CD8-positive, alpha-beta memory T cell (primary cell): ENCODE results near the gene ITGB1BP2. TPM values are rescaled to one million over a fixed set of nuclear protein-coding genes. Genes with fewer than 3 reads are reported as not detected.
"Not testable (repeated sequence)": the region's sequence is repeated elsewhere in the genome, so short reads cannot be mapped to it uniquely, and the experiment has no call there.

Experiments used
- CTCF ChIA-PET: fragments of 350-600 bp; sonication (Branson Sonifier 250); formaldehyde crosslinking; loops from one replicate; lab custom pipeline; 2021; ENCODE audit warnings: antibody characterized with exemption; lab: Charles Lee
- POLR2A ChIA-PET: fragments of 350-600 bp; sonication (Branson Sonifier 250); formaldehyde crosslinking; loops from one replicate; lab custom pipeline; 2021; ENCODE audit warnings: antibody characterized with exemption; lab: Charles Lee
- DNase-seq, 5 donors: peaks; one replicate each; pipeline versions ENCODE4 v3.0.0 to v3.0.0-alpha.2; 2020 to 2022; ENCODE audit warnings: mixed read lengths in 1 of 5
- H3K27ac ChIP-seq: one replicate; pipeline ENCODE4 v1.7.0; 2013; ENCODE audit warnings: low read depth, mild to moderate bottlenecking, low read length, moderate library complexity
- H3K27me3 ChIP-seq: 2 replicates; pipeline ENCODE4 v1.7.0; 2013; ENCODE audit warnings: low read length, mild to moderate bottlenecking; ENCODE audit not compliant: insufficient read depth, poor library complexity, severe bottlenecking
- H3K36me3 ChIP-seq: 2 replicates; pipeline ENCODE4 v1.7.0; 2013; ENCODE audit warnings: mild to moderate bottlenecking, low read length, moderate library complexity; ENCODE audit not compliant: insufficient read depth
- H3K4me1 ChIP-seq: 2 replicates; pipeline ENCODE4 v1.7.0; 2013; ENCODE audit warnings: mild to moderate bottlenecking, low read length, moderate library complexity; ENCODE audit not compliant: insufficient read depth
- H3K4me3 ChIP-seq: 2 replicates; pipeline ENCODE4 v1.7.0; 2013; ENCODE audit warnings: mild to moderate bottlenecking, low read length
- H3K9me3 ChIP-seq: 2 replicates; pipeline ENCODE4 v1.7.0; 2013; ENCODE audit warnings: mild to moderate bottlenecking, low read length
- H3K27ac Mint-ChIP-seq, 8 donors: one replicate each; pipeline ENCODE4 v1.8.0; 2020 to 2021; ENCODE audit warnings: mixed read lengths in 8 of 8, mild to moderate bottlenecking in 6 of 8, inconsistent platforms in 3 of 8, moderate library complexity in 3 of 8
- H3K27me3 Mint-ChIP-seq, 2 donors: one replicate each; pipeline ENCODE4 v1.8.0; 2020 to 2021; ENCODE audit warnings: mixed read lengths in 2 of 2, mild to moderate bottlenecking in 1 of 2, moderate library complexity in 1 of 2
- H3K36me3 Mint-ChIP-seq, 3 donors: one replicate each; pipeline ENCODE4 v1.8.0; 2020 to 2021; ENCODE audit warnings: mixed read lengths in 3 of 3, inconsistent platforms in 1 of 3, mild to moderate bottlenecking in 1 of 3
- H3K4me1 Mint-ChIP-seq, 3 donors: one replicate each; pipeline ENCODE4 v1.8.0; 2020 to 2021; ENCODE audit warnings: mixed read lengths in 3 of 3, inconsistent platforms in 1 of 3, mild to moderate bottlenecking in 1 of 3
- H3K4me3 Mint-ChIP-seq, 7 donors: one replicate each; pipeline ENCODE4 v1.8.0; 2020 to 2021; ENCODE audit warnings: mixed read lengths in 7 of 7, mild to moderate bottlenecking in 6 of 7, moderate library complexity in 4 of 7, inconsistent platforms in 2 of 7
- H3K9me3 Mint-ChIP-seq, 5 donors: one replicate each; pipeline ENCODE4 v1.8.0; 2020 to 2022; ENCODE audit warnings: mixed read lengths in 5 of 5, mild to moderate bottlenecking in 3 of 5, moderate library complexity in 2 of 5, inconsistent platforms in 1 of 5
- polyA plus RNA-seq: library from polyadenylated mRNA; unstranded; fragments of 300-500 nt; fragmentation: Illumina TruSeq; gene quantifications from one replicate; pipeline ENCODE4 v1.2.3, GENCODE V29; 2021
- total RNA-seq, 2 experiments: library from RNA; stranded (reverse); gene quantifications; one replicate each; pipeline ENCODE4 v1.2.3, GENCODE V29; 2021

Gene ITGB1BP2
- total and polyA plus RNA-seq, 3 experiments from 2014 or later = 3.7 to 3.8 TPM; not detected in 1

DNA sequence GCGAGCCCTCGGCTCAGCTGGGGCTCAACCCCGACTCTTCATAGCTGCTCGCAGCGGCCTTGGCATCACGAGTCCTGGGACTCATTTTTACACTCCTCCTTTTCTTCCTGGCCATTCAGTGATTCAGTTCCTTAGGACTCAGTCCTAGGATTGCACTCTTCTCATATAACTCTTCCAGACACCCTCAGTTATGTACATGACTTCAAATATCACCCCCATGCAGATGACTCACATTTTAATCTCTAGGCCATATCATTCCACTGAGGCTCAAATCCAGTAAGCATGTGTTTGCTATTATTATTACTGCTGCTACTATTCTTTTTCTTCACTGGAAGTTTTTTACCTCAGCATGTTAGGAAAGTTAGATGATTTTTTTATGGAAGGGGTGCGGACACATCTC, 14.4 kb downstream of the ITGB1BP2 start:
- no peaks in the 10 kb centered on the region for H3K36me3 ChIP-seq
- H3K4me1 ChIP-seq = no peaks in the 10 kb centered on the region
- H3K4me1 Mint-ChIP-seq = no peaks in the 10 kb centered on the region
- peaks cover 0 to 3% (median 0%) of the 10 kb centered on the region in 3 donors for H3K36me3 Mint-ChIP-seq
- H3K27me3 ChIP-seq = no peaks in the 10 kb centered on the region
- H3K9me3 Mint-ChIP-seq = no peaks in the 10 kb centered on the region
- no peaks in the 10 kb centered on the region for H3K9me3 ChIP-seq
- H3K4me3 Mint-ChIP-seq = no peak overlapping the region
- H3K4me3 ChIP-seq = no peak overlapping the region
- no peak overlapping the region for H3K27ac ChIP-seq
- peaks cover 0 to 1% of the 10 kb centered on the region in 2 donors for H3K27me3 Mint-ChIP-seq
- ChIA-PET CTCF (no interaction called here), POLR2A (no interaction called here)
- DNase-seq = no peak
- H3K27ac Mint-ChIP-seq = no peak overlapping the region

- H3K36me3 Mint-ChIP-seq, H3K9me3 Mint-ChIP-seq, H3K27me3 ChIP-seq, CTCF ChIA-PET, H3K4me3 Mint-ChIP-seq, H3K27ac Mint-ChIP-seq, H3K9me3 ChIP-seq, H3K4me3 ChIP-seq, POLR2A ChIA-PET, H3K27me3 Mint-ChIP-seq, H3K27ac ChIP-seq, DNase-seq, H3K4me1 Mint-ChIP-seq, H3K4me1 ChIP-seq, H3K36me3 ChIP-seq: not testable (repeated sequence)
Measured at GRCh38 chrX:71316959-71317358, 15.4 kb downstream of the ITGB1BP2 start.

GRCh38 chrX:71320126-71320525, 18.6 kb downstream of the ITGB1BP2 start:
- Histone ChIP-seq H3K4me1 (no peaks in the 10 kb centered on the region), H3K9me3 (no peaks in the 10 kb centered on the region), H3K27me3 (no peaks in the 10 kb centered on the region), H3K36me3 (no peaks in the 10 kb centered on the region), H3K4me3 (no peak overlapping the region), H3K27ac (no peak overlapping the region)
- Mint-ChIP-seq H3K9me3 (peaks cover 0 to 3% (median 0%) of the 10 kb centered on the region in 5 donors), H3K4me3 (no peak overlapping the region), H3K4me1 (no peaks in the 10 kb centered on the region), H3K27ac (no peak overlapping the region), H3K27me3 (peaks cover 0 to 1% of the 10 kb centered on the region in 2 donors), H3K36me3 (peaks cover 2 to 5% (median 4%) of the 10 kb centered on the region in 3 donors)
- POLR2A ChIA-PET = no interaction called here
- CTCF ChIA-PET = no interaction called here
- DNase-seq = no peak

DNA sequence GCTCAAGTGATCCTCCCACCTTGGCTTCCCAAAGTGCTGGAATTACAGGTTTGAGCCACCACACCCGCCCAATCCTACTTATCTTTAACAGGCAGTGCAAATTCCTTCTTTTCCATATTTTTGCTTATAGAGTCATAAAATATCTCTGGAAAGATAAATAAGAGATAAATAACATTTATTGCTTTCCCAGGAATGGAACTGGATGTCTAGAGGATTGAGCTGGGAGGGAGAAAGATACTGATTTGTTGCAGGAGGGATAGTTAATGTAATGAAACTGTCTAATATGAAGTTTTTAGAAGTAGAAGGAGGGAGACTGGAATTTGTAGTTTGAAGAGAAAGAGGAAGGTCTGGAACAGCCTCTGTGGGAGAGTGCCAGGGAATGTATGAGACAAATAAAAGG, 20.2 kb downstream of the ITGB1BP2 start:
- Histone ChIP-seq H3K27ac (no peak overlapping the region), H3K4me3 (no peak overlapping the region), H3K9me3 (no peaks in the 10 kb centered on the region), H3K36me3 (no peaks in the 10 kb centered on the region), H3K4me1 (no peaks in the 10 kb centered on the region), H3K27me3 (no peaks in the 10 kb centered on the region)
- Mint-ChIP-seq H3K27ac (no peak overlapping the region), H3K9me3 (peaks cover 0 to 6% (median 5%) of the 10 kb centered on the region in 5 donors), H3K27me3 (peaks cover 0 to 1% of the 10 kb centered on the region in 2 donors), H3K36me3 (peaks cover 2 to 7% (median 6%) of the 10 kb centered on the region in 3 donors), H3K4me1 (no peaks in the 10 kb centered on the region), H3K4me3 (no peak overlapping the region)
- no peak for DNase-seq
- ChIA-PET CTCF (no interaction called here), POLR2A (no interaction called here)

DNA sequence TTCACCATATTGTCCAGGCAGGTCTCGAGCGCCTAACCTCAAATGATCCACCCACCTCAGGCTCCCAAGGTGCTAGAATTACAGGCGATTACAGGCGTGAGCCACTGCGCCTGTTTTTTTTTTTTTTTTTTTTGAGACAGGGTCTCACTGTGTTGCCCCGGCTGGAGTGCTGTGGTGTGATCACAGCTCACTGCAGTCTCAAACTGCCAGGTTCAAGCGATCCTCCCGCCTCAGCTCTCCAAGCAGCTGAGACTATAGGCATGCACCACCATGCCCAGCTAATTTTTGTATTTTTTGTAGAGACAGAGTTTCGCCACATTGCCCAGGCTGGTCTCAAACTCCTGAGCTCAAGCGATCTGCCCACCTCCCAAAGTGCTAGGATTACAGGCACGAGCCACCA, 22.9 kb downstream of the ITGB1BP2 start:
- H3K27ac Mint-ChIP-seq = peak overlapping the region in 1 of 8 donors; percentile 58

GRCh38 chrX:71326394-71326793, 24.8 kb downstream of the ITGB1BP2 start:
- H3K27ac ChIP-seq = no peak overlapping the region
- CTCF ChIA-PET = no interaction called here
- DNase-seq = no peak
- no peak overlapping the region for H3K4me3 ChIP-seq
- Mint-ChIP-seq H3K9me3 (peaks cover 0 to 10% (median 10%) of the 10 kb centered on the region in 5 donors), H3K4me3 (no peak overlapping the region), H3K36me3 (peaks cover 2 to 10% (median 8%) of the 10 kb centered on the region in 3 donors), H3K27ac (no peak overlapping the region), H3K4me1 (no peaks in the 10 kb centered on the region), H3K27me3 (peaks cover 0 to 1% of the 10 kb centered on the region in 2 donors)
- H3K27me3 ChIP-seq = no peaks in the 10 kb centered on the region
- H3K36me3 ChIP-seq = no peaks in the 10 kb centered on the region
- H3K9me3 ChIP-seq = no peaks in the 10 kb centered on the region
- POLR2A ChIA-PET = no interaction called here
- H3K4me1 ChIP-seq = no peaks in the 10 kb centered on the region

More for the DNA sequence above, 22.9 kb downstream of the ITGB1BP2 start:
- H3K9me3 Mint-ChIP-seq, H3K27me3 ChIP-seq, H3K36me3 ChIP-seq, H3K9me3 ChIP-seq, H3K36me3 Mint-ChIP-seq, DNase-seq, H3K4me1 ChIP-seq, H3K4me3 Mint-ChIP-seq, H3K4me1 Mint-ChIP-seq, H3K4me3 ChIP-seq, POLR2A ChIA-PET, H3K27ac ChIP-seq, H3K27me3 Mint-ChIP-seq: not testable (repeated sequence)
- CTCF ChIA-PET = interaction anchor here (0.7 kb wide), 1 partner anchor 185 kb away, joined by 3 read pairs; no protein-coding TSS in a partner anchor

- H3K9me3 Mint-ChIP-seq, H3K9me3 ChIP-seq: not testable (repeated sequence)
Measured at GRCh38 chrX:71349151-71349665, 47.7 kb downstream of the ITGB1BP2 start.

GRCh38 chrX:71349867-71350266, 48.3 kb downstream of the ITGB1BP2 start:
- H3K27me3 Mint-ChIP-seq, H3K4me1 ChIP-seq, H3K4me1 Mint-ChIP-seq, H3K4me3 Mint-ChIP-seq, CTCF ChIA-PET, H3K27me3 ChIP-seq, H3K36me3 ChIP-seq, POLR2A ChIA-PET, H3K9me3 ChIP-seq, H3K27ac Mint-ChIP-seq, H3K4me3 ChIP-seq, DNase-seq, H3K36me3 Mint-ChIP-seq, H3K9me3 Mint-ChIP-seq, H3K27ac ChIP-seq: not testable (repeated sequence)

More at GRCh38 chrX:71349151-71349665, 47.7 kb downstream of the ITGB1BP2 start:
- H3K27me3 Mint-ChIP-seq, H3K36me3 ChIP-seq, CTCF ChIA-PET, H3K27ac Mint-ChIP-seq, H3K36me3 Mint-ChIP-seq, POLR2A ChIA-PET, H3K4me1 ChIP-seq, H3K4me3 ChIP-seq, H3K27me3 ChIP-seq, H3K4me3 Mint-ChIP-seq, H3K27ac ChIP-seq, H3K4me1 Mint-ChIP-seq, DNase-seq: not testable (repeated sequence)
